Breast epithelium (tissue), 4 donors: ENCODE measurements around the gene FHIT. TPM values are rescaled to one million over a fixed set of nuclear protein-coding genes. Genes with fewer than 3 reads are reported as not detected.

Experiments used
- DNase-seq, 2 donors: peaks; one replicate each; pipeline ENCODE4 v3.0.0-alpha.2; 2019; ENCODE audit warnings: low spot score in 2 of 2
- H3K27ac ChIP-seq, 2 donors: fragments of 200-600 bp; sonication (generic) in 1 of 2; one replicate each; pipeline ENCODE4 v1.5.1; 2016 to 2019; ENCODE audit warnings: mild to moderate bottlenecking in 1 of 2
- H3K27me3 ChIP-seq, 2 donors: fragments of 200-600 bp; sonication (generic) in 1 of 2; one replicate each; pipeline versions ENCODE4 v1.5.1 to v1.6.0; 2017 to 2019; ENCODE audit warnings: control low read depth in 1 of 2, mild to moderate bottlenecking in 1 of 2
- H3K36me3 ChIP-seq: fragments of 200-600 bp; one replicate; pipeline ENCODE4 v1.5.1; 2019
- H3K4me1 ChIP-seq, 2 donors: fragments of 200-600 bp; sonication (generic); one replicate each; pipeline ENCODE4 v1.5.1; 2016 to 2019; ENCODE audit warnings: control low read depth in 1 of 2
- H3K4me3 ChIP-seq, 3 donors: fragments of 200-600 bp; sonication (generic); 1 replicate in 2 of 3; 2 replicates in 1 of 3; pipeline ENCODE4 v1.5.1; 2016 to 2019; ENCODE audit warnings: mild to moderate bottlenecking in 3 of 3, moderate library complexity in 2 of 3
- H3K9me3 ChIP-seq, 2 donors: fragments of 200-600 bp; sonication (generic) in 1 of 2; one replicate each; pipeline ENCODE4 v1.5.1; 2016 to 2019; ENCODE audit warnings: control low read depth in 1 of 2
- POLR2A ChIP-seq: fragments of 450-650 bp; IDR thresholded peaks from one replicate; pipeline ENCODE4 v1.6.1; 2016; ENCODE audit warnings: antibody characterized with exemption, mild to moderate bottlenecking, moderate library complexity
- POLR2AphosphoS5 ChIP-seq, 3 donors: sonication (generic); formaldehyde crosslinking; IDR thresholded peaks; one replicate each; pipeline ENCODE4 v1.6.1; 2017; ENCODE audit warnings: antibody characterized with exemption in 3 of 3
- intact Hi-C: fragments of 100-400 bp; cut with DNase I; formaldehyde crosslinking; loops from one replicate; pipeline ENCODE4 v1.15.1; 2023; ENCODE audit warnings: low total_unique reads
- total RNA-seq, 3 donors: library from RNA; depleted of rRNA; stranded (reverse); fragments of >200 nt; gene quantifications; one replicate each; pipeline ENCODE4 v1.1.0, GENCODE V29; 2016
- TF ChIP-seq, protein P1 (sequence below), 3 donors: fragments of 450-650 bp; IDR thresholded peaks; one replicate each; pipeline ENCODE4 v1.5.1; 2016 to 2017; ENCODE audit warnings: antibody characterized with exemption in 3 of 3, mild to moderate bottlenecking in 3 of 3, moderate library complexity in 3 of 3

The FHIT gene
- total RNA-seq, 3 donors from 2014 or later, result 9.0 to 19.2 (median 17.7) TPM

GRCh38 chr3:60463685-60464084 lies 787.6 kb downstream of the FHIT start:
- Histone ChIP-seq H3K4me3 (no peak overlapping the region), H3K9me3 (peaks cover 0 to 12% of the 10 kb centered on the region in 2 donors), H3K27me3 (no peaks in the 10 kb centered on the region), H3K36me3 (no peaks in the 10 kb centered on the region), H3K4me1 (no peaks in the 10 kb centered on the region), H3K27ac (no peak overlapping the region)
- TF ChIP-seq POLR2A, result no peak
- TF ChIP-seq, protein P1, sequence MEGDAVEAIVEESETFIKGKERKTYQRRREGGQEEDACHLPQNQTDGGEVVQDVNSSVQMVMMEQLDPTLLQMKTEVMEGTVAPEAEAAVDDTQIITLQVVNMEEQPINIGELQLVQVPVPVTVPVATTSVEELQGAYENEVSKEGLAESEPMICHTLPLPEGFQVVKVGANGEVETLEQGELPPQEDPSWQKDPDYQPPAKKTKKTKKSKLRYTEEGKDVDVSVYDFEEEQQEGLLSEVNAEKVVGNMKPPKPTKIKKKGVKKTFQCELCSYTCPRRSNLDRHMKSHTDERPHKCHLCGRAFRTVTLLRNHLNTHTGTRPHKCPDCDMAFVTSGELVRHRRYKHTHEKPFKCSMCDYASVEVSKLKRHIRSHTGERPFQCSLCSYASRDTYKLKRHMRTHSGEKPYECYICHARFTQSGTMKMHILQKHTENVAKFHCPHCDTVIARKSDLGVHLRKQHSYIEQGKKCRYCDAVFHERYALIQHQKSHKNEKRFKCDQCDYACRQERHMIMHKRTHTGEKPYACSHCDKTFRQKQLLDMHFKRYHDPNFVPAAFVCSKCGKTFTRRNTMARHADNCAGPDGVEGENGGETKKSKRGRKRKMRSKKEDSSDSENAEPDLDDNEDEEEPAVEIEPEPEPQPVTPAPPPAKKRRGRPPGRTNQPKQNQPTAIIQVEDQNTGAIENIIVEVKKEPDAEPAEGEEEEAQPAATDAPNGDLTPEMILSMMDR (IDR thresholded peaks at IDR 0.05), result no peak
- TF ChIP-seq POLR2AphosphoS5 (IDR thresholded peaks at IDR 0.05), result no peak
- intact Hi-C loops, result no loop called here
- DNase-seq, result no peak

DNA sequence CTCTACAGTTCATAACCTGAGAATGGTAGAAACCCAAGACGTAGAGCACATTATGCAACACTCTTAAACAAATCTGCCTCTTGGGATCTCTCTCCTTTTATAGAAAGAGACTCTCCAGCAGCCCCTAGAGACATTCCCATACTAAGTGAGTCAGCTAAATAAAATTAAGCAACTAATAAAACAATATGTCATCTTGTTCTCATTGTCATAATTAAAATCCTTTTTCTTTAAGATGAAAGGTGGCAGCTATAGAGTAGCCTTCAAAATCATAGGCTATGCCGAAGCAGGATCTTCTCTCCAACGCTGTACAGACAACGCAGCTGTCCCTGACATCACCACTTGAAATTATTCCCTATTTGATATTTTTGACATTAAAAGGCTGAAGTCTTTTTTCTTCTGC lies 790.0 kb downstream of the FHIT start:
- H3K27ac ChIP-seq, result no peak overlapping the region
- DNase-seq, result no peak
- peaks cover 0 to 5% of the 10 kb centered on the region in 2 donors for H3K9me3 ChIP-seq
- no peak overlapping the region for H3K4me3 ChIP-seq
- no peaks in the 10 kb centered on the region for H3K27me3 ChIP-seq
- H3K4me1 ChIP-seq, result no peaks in the 10 kb centered on the region
- intact Hi-C loops, result no loop called here
- no peaks in the 10 kb centered on the region for H3K36me3 ChIP-seq
- TF ChIP-seq POLR2AphosphoS5 (IDR thresholded peaks at IDR 0.05), result no peak
- no peak for TF ChIP-seq POLR2A
- TF ChIP-seq, protein P1 (IDR thresholded peaks at IDR 0.05), result no peak

DNA sequence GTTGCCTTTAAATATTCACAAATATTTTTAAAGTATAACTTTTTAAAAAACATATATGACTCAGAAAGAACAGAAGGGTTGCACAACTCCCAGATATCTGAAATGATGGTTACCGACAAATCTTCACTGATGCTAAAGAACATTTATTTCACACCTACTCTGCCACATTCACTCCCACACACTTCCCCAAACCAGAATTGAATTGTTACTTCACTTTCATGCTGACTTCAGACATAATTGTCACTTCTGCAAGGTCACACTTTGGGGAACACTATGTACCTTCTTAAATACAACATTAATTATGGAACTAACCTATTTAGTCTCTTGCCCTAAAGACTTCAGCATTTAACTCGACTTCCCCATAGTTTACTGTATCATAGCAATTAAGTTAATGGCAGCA lies 795.1 kb downstream of the FHIT start:
- Histone ChIP-seq H3K27ac (no peak overlapping the region), H3K9me3 (no peaks in the 10 kb centered on the region), H3K4me1 (no peaks in the 10 kb centered on the region), H3K36me3 (no peaks in the 10 kb centered on the region), H3K27me3 (no peaks in the 10 kb centered on the region), H3K4me3 (no peak overlapping the region)
- no peak for DNase-seq
- intact Hi-C loops, result no loop called here
- TF ChIP-seq, protein P1 (IDR thresholded peaks at IDR 0.05), result no peak
- TF ChIP-seq POLR2AphosphoS5 (IDR thresholded peaks at IDR 0.05), result no peak
- TF ChIP-seq POLR2A, result no peak

GRCh38 chr3:60453326-60453725 lies 797.9 kb downstream of the FHIT start:
- no peaks in the 10 kb centered on the region for H3K9me3 ChIP-seq
- H3K27ac ChIP-seq, result no peak overlapping the region
- H3K4me1 ChIP-seq, result no peaks in the 10 kb centered on the region
- no peak for DNase-seq
- TF ChIP-seq POLR2A (no peak), POLR2AphosphoS5 (IDR thresholded peaks at IDR 0.05) (no peak)
- TF ChIP-seq, protein P1 (IDR thresholded peaks at IDR 0.05), result no peak
- no peak overlapping the region for H3K4me3 ChIP-seq
- intact Hi-C loops, result no loop called here
- no peaks in the 10 kb centered on the region for H3K27me3 ChIP-seq
- H3K36me3 ChIP-seq, result no peaks in the 10 kb centered on the region

- no peak for DNase-seq
- Histone ChIP-seq H3K27ac (no peak overlapping the region), H3K4me3 (no peak overlapping the region), H3K4me1 (no peaks in the 10 kb centered on the region), H3K36me3 (no peaks in the 10 kb centered on the region), H3K9me3 (no peaks in the 10 kb centered on the region), H3K27me3 (no peaks in the 10 kb centered on the region)
- intact Hi-C loops, result no loop called here
- TF ChIP-seq POLR2AphosphoS5 (IDR thresholded peaks at IDR 0.05) (no peak), POLR2A (no peak)
- TF ChIP-seq, protein P1 (IDR thresholded peaks at IDR 0.05), result no peak
These were observed 802.6 kb downstream of the FHIT start for GRCh38 chr3:60448696-60449095.
